Heart left ventricle (tissue), 16 donors: Measurements from ENCODE around the gene CHCHD3. TPM values are rescaled to one million over a fixed set of nuclear protein-coding genes. Genes with fewer than 3 reads are reported as not detected.

Experiments
- ATAC-seq, 4 donors: fragments of 200-7000 bp; cut with Tn5 transposase; one replicate each; pipeline ENCODE4 v1.9.1; 2020 to 2022; ENCODE audit warnings: moderate library complexity in 4 of 4, mild to moderate bottlenecking in 3 of 4, moderate number of reproducible peaks in 1 of 4
- DNase-seq, 5 donors: peaks; one replicate each; pipeline ENCODE4 v3.0.0-alpha.2; 2020
- H3K27ac ChIP-seq, 12 donors: fragments of 200-600 bp; sonication (generic) in 4 of 12; one replicate each; pipeline versions ENCODE4 v1.5.0 to v1.8.0; 2016 to 2022; ENCODE audit warnings: mild to moderate bottlenecking in 2 of 12
- H3K27me3 ChIP-seq, 9 donors: fragments of 200-600 bp; sonication (generic) in 2 of 9; one replicate each; pipeline versions ENCODE4 v1.5.1 to v1.8.0; 2016 to 2022; ENCODE audit warnings: mild to moderate bottlenecking in 3 of 9
- H3K36me3 ChIP-seq, 9 donors: fragments of 200-600 bp; sonication (generic) in 2 of 9; one replicate each; pipeline versions ENCODE4 v1.5.0 to v1.8.0; 2018 to 2022; ENCODE audit warnings: mild to moderate bottlenecking in 2 of 9
- H3K4me1 ChIP-seq, 12 donors: fragments of 200-600 bp; sonication (generic) in 4 of 12; one replicate each; pipeline versions ENCODE4 v1.5.0 to v1.8.0; 2016 to 2022; ENCODE audit warnings: mild to moderate bottlenecking in 3 of 12
- H3K4me3 ChIP-seq, 12 donors: fragments of 200-600 bp; sonication (generic) in 4 of 12; one replicate each; pipeline versions ENCODE4 v1.5.0 to v1.8.0; 2017 to 2022; ENCODE audit warnings: mild to moderate bottlenecking in 9 of 12, moderate library complexity in 4 of 12
- H3K9me3 ChIP-seq, 12 donors: fragments of 200-600 bp; sonication (generic) in 4 of 12; one replicate each; pipeline versions ENCODE4 v1.5.0 to v1.8.0; 2016 to 2022; ENCODE audit warnings: mild to moderate bottlenecking in 1 of 12
- CTCF ChIP-seq, 12 donors: fragments of 200-600 bp; sonication (generic) in 4 of 12; IDR thresholded peaks; one replicate each; pipeline versions ENCODE4 v1.5.0 to v1.8.0; 2018 to 2022; ENCODE audit warnings: antibody characterized with exemption in 12 of 12, mild to moderate bottlenecking in 5 of 12
- POLR2A ChIP-seq, 2 donors: fragments of 450-650 bp; IDR thresholded peaks; one replicate each; pipeline ENCODE4 v1.6.1; 2017; ENCODE audit warnings: antibody characterized with exemption in 2 of 2, mild to moderate bottlenecking in 2 of 2, moderate library complexity in 2 of 2
- WGBS, 4 donors: extraction: QIAGEN DNeasy Blood & Tissue Kit in 2 of 4; methylation state at CpG; one replicate each; pipeline versions ENCODE4 v1.1.5 to v1.1.7; 2013 to 2018; 5-methylcytosine and 5-hydroxymethylcytosine counted together
- intact Hi-C, 10 donors: fragments of 100-400 bp; cut with DNase I; formaldehyde crosslinking; loops; one replicate each; pipeline versions ENCODE4 v1.11.1 to v1.14.2; 2022
- polyA plus RNA-seq, 2 donors: library from polyadenylated mRNA; stranded (reverse); fragments of 200-250 nt; gene quantifications; one replicate each; pipeline ENCODE4 v1.2.3, GENCODE V29; 2013
- total RNA-seq, 9 donors: library from RNA; depleted of rRNA in 2 of 9; stranded (reverse); fragments of >200 nt in 2 of 9; fragmentation: NEBNext Ultra II Directional in 3 of 9; extraction: Animal tissue kit (Norgen Biotek cat#: 25700) in 3 of 9; gene quantifications; one replicate each; pipeline versions ENCODE4 v1.1.0 to v1.2.4, GENCODE V29; 2016 to 2023
- donor health status: ischemic (EF 13 %, LVEDD 7.1; RV severe dilation, severe dysfunction).
- donor health status: healthy with polysubstance abuse.
- donor health status: DM: no; HTN: yes; CAD: no.
- donor health status: DM: no; HTN: no; CAD: no.
- donor health status: ischemic (EF 25% LVEDD 6.9; RV normal size, moderate dysfunction).
- donor health status: ischemic (EF 25% LVEDD 5.7; RV mildly dilated, moderate dysfunction).
- donor health status: healthy.
- donor health status: DM: yes; HTN: yes; CAD: no.
- donor health status: ischemic (EF 35%, LVEDD 5.7; RV mildly dilated, moderate dysfunction).
- donor health status: nonischemic (EF 11% LVEDD 7.7; RV severe dilation, severe dysfunction).
- donor health status: DM: yes; HTN: yes; CAD: no.
- donor health status: PGD.
- donor health status: ischemic (EF 29% LVEDD 5.4; RV normal size, mild dysfunction).
- donor health status: nonischemic (EF 23%, LVEDD 6.1; RV moderate dilation, normal function).

Gene CHCHD3
- total and polyA plus RNA-seq, 11 donors: 92.9 to 197 (median 176) TPM

GRCh38 chr7:133110312-133110711 lies 28.4 kb upstream of the CHCHD3 start:
- intact Hi-C loops: no loop called here
- Histone ChIP-seq H3K9me3 (peaks cover 0 to 19% (median 0%) of the 10 kb centered on the region in 12 donors), H3K27ac (no peak overlapping the region), H3K4me3 (no peak overlapping the region), H3K4me1 (no peaks in the 10 kb centered on the region), H3K36me3 (no peaks in the 10 kb centered on the region), H3K27me3 (peaks cover 0 to 5% (median 0%) of the 10 kb centered on the region in 9 donors)
- ATAC-seq (no peak), DNase-seq (no peak)
- TF ChIP-seq POLR2A (IDR thresholded peaks at IDR 0.05) (no peak), CTCF (IDR thresholded peaks at IDR 0.05) (no peak)
- WGBS, 4 donors: 81 to 90% (median 90%) methylated on average over 4 of the region's 4 CpGs

GRCh38 chr7:133109816-133110215 lies 27.9 kb upstream of the CHCHD3 start:
- H3K27me3 ChIP-seq: peaks cover 0 to 5% (median 0%) of the 10 kb centered on the region in 9 donors
- no peaks in the 10 kb centered on the region for H3K36me3 ChIP-seq
- H3K9me3 ChIP-seq: peaks cover 0 to 19% (median 0%) of the 10 kb centered on the region in 12 donors
- intact Hi-C loops: no loop called here
- TF ChIP-seq POLR2A (IDR thresholded peaks at IDR 0.05) (no peak), CTCF (IDR thresholded peaks at IDR 0.05) (no peak)
- no peaks in the 10 kb centered on the region for H3K4me1 ChIP-seq
- no peak overlapping the region for H3K4me3 ChIP-seq
- H3K27ac ChIP-seq: no peak overlapping the region
- no peak for DNase-seq
- ATAC-seq: no peak

- intact Hi-C loops: no loop called here
- peaks cover 0 to 19% (median 0%) of the 10 kb centered on the region in 12 donors for H3K9me3 ChIP-seq
- no peaks in the 10 kb centered on the region for H3K4me1 ChIP-seq
- WGBS, 4 donors: 25 to 43% (median 34%) methylated on average over 1 of the region's 1 CpG
- no peak for DNase-seq
- TF ChIP-seq CTCF (IDR thresholded peaks at IDR 0.05) (no peak), POLR2A (IDR thresholded peaks at IDR 0.05) (no peak)
- H3K27me3 ChIP-seq: peaks cover 0 to 2% (median 0%) of the 10 kb centered on the region in 9 donors
- H3K27ac ChIP-seq: no peak overlapping the region
- no peak for ATAC-seq
- no peak overlapping the region for H3K4me3 ChIP-seq
- H3K36me3 ChIP-seq: no peaks in the 10 kb centered on the region
These were observed 26.1 kb upstream of the CHCHD3 start for GRCh38 chr7:133108023-133108422.

- WGBS, 4 donors: 83 to 89% (median 85%) methylated on average over 6 of the region's 6 CpGs
- no peaks in the 10 kb centered on the region for H3K36me3 ChIP-seq
- ATAC-seq: no peak
- H3K27me3 ChIP-seq: peaks cover 0 to 3% (median 0%) of the 10 kb centered on the region in 9 donors
- TF ChIP-seq POLR2A (IDR thresholded peaks at IDR 0.05) (no peak), CTCF (IDR thresholded peaks at IDR 0.05) (no peak)
- no peaks in the 10 kb centered on the region for H3K9me3 ChIP-seq
- no peak for DNase-seq
- H3K4me3 ChIP-seq: no peak overlapping the region
- intact Hi-C loops: no loop called here
- H3K27ac ChIP-seq: no peak overlapping the region
- peaks cover 0 to 5% (median 0%) of the 10 kb centered on the region in 12 donors for H3K4me1 ChIP-seq
These were observed 20.6 kb upstream of the CHCHD3 start for GRCh38 chr7:133102276-133103060.
